CD4-positive, alpha-beta T cell treated with Interleukin-4 for 1 hour (primary cell): ENCODE data around the gene CMSS1.
"Not testable (repeated sequence)": the region's sequence is repeated elsewhere in the genome, so short reads cannot be mapped to it uniquely, and the experiment has no call there.

Source experiments
- DNase-seq, 2 donors: peaks; one replicate each; pipeline ENCODE4 v3.0.0-alpha.2; 2020 to 2022

CMSS1 gene

DNA sequence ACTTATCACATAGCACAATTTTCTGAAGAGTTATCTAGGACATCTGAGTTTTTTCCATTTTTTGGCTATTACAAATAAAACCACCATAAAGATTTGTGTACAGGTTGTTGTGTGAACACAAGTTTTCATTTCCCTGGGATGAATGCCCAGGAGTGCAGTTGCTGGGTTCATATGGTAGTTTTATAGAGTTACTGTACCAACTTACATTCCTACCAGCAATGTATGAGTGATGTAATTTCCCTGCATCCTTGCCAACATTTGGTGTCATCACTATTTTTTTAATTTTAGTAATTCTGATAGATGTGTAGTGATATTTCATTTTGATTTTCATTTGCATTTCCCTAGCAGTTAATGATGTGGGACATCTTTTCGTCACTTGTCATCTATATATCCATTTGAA lies 276.2 kb downstream of the CMSS1 start:
- no peak for DNase-seq

DNA sequence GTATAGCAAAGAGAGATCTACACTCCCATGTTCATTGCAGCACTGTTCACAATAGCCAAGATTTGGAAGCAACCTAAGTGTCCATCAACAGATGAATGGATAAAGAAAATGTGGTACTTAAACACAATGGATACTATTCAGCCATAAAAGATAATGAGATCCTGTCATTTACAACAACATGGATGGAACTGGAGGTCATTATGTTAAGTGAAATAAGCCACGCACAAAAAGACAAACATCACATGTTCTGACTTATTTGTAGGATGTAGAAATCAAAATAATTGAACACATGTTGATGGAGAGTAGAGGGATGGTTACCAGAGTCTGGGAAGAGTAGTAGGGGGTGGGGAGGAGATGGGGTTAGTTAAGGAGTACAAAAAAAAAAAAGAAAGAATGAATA lies 278.6 kb downstream of the CMSS1 start:
- DNase-seq, result not testable (repeated sequence)

DNA sequence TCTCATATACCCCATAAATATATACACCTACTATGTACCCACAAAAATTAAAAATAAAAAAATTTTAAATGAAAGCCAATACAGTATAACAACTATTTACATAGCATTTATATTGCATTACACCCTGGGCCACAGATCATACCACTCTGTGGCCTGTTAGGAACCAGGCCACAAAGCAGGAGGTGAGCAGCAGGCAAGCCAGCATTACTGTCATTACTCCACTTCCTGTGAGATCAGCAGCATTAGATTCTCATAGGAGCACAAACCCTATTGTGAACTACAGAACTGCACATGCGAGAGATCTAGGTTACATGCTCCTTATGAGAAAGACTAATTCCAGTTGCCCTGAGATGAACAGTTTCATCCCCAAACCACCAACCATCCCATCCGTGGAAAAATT lies 279.2 kb downstream of the CMSS1 start:
- no peak for DNase-seq

DNA sequence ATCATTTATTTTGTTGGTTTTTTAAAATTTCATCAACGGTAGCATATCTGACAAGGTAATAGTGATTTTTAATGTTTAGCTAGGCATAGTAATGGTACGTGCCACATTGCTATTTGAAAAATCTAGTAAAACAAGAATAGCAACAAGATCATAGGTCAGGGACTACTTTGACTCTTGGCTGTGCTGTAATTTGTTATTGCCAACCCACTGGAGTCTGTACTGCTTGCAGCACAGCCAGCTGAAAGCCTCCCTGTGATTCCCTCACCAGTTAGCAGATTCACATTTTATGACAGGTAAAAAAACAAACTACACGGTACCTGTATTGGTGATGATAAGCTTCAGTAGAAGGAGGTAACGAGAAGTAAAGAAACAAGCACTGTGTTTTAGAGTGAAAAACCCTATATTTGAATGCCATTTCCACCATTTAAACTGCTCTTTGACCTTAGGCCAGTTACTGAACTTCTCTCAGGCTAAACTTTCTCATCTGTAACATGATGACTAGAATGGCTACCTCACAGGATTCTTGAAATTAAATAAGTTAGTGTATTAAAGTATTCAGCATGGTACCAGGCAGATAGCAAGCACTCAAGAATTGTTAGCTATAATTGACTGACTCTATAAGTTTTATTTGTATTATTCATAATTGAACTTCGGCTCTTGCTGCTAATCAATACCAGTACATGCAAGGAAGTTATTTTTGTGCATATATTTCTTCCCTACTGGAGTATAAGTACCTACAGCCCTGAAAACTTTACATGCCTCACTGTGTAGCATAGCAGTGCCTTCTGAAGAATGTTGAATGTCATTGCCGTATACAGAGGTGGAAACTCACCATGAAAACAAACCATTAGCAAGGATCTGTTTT lies 280.5 kb downstream of the CMSS1 start:
- DNase-seq, result no peak

- no peak for DNase-seq
Observed at GRCh38 chr3:100098784-100099070, 281.1 kb downstream of the CMSS1 start.

DNA sequence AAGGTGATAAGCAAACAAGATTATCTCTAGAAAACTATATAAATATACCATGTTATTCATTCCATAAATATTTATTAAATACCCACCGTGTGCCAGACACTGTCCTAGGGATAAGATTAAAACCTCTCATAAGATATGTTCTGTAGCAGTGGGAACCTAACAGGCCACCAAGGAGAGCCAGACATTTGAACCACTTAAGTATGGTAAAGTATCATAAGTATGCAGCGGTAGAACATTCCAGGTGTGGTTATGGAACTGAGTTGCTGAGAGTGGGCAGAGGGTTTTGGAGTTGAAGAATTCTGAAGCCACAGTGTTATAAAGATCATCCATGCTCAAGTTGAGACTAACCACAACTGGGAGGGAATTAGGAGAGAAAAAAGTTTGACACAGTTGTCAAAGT lies 282.0 kb downstream of the CMSS1 start:
- DNase-seq, result no peak

DNA sequence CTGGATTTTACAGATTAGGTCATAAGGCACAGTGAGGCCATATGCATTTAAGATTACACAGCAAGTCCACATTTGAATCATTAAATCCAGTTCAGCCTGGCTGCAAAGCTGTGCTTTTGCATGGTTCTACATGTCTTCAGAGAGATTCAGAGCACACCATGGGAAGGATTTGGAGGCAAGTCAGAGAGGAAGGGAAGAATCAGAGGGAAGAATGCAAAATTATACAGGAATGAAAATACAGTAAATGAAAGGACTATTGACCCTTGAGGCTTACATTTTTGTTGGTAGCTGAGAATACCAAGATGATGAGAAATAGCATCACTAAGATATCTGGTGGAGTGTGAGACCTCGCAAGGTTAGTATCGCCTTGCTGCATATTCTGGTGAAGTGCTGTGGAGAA lies 282.8 kb downstream of the CMSS1 start:
- no peak for DNase-seq

- no peak for DNase-seq
Observed at GRCh38 chr3:100102757-100103156, 285.1 kb downstream of the CMSS1 start.

DNA sequence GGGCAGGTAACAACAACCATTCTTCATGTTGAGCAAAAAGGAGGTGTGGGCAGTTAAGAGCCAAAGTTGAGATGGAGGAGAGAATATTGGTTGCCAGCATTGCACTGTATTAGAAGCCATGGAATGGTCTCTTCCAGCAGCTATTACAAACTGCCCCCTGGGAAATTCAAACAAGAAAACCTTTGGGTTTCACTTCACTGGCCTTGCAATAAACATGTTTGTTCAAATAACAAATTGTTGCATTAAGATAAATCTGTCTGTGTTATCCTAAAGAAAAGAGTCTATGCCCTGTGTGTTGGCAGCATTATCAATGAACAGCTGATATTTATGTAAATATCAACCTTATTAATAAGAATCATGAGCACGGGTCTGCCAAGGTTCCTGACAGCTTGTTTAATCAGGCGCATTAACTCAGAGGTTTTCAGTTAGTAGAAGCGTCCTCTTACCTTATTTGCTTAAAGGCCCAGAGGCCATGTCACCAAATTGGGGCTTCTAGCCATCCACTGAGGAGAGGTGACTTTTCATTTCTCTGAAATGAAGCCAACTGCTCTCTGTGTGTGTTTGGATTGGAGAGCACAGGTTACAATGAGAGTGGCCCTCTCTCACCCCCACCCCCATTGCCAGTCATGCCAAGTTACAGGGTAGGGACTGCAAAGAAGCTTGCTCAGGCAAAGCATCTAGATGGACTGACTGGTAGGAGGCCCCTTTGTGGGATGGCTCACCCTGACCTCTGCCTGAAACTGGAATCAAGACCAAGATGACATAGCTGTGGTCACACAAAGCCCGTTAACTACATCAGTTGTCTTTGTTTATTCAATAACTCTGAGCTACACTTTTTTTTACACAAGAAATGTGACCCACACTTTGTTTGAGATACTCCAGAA lies 286.1 kb downstream of the CMSS1 start:
- no peak for DNase-seq

DNA sequence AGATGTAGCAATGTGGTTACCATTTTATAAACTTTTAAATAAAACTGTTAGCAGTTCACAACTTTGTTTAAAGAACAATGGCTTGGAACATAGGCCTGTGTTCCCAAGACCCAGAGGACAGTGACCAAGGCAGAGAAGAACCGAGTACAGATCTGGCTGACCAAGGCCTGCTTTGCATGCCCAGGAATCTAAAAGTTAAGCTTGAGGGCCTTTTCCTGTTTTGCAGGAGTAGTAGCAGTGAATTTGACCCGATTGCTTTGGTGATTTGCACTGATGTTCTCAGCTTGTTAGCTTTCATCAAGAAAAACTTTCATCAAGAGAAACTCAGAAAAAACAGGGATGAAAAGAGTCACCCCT lies 286.8 kb downstream of the CMSS1 start:
- DNase-seq, result no peak

DNA sequence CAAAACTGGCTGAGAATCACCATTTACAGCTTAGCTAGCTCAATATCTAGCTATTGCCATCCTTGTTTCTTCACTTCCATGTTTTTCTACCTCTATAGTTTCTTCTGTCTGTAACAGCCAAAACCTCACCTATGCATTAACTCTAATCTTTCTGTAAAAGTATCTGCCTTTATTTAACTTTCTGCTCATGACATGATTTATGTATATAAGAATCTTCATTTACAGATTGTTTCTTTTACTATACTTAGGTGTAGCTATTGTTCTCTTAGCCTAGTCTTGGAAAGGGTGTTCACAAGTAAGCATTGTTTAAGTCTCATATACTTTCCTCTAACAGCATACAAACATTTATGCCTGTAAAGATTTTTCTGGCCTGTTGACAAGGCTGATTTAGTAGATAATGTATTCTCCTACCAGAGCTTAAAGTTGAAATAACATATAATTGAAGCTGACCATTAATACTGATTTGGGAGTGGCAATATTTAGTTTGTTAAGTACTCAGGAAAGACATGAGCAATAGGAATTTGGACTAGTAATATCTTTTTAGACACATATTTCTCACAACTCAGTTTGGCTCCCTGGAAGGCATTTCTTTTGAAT lies 287.3 kb downstream of the CMSS1 start:
- DNase-seq, result no peak

GRCh38 chr3:100105501-100105900 lies 287.8 kb downstream of the CMSS1 start:
- no peak for DNase-seq

- DNase-seq, result no peak
Observed at GRCh38 chr3:100106094-100106493, 288.4 kb downstream of the CMSS1 start.

DNA sequence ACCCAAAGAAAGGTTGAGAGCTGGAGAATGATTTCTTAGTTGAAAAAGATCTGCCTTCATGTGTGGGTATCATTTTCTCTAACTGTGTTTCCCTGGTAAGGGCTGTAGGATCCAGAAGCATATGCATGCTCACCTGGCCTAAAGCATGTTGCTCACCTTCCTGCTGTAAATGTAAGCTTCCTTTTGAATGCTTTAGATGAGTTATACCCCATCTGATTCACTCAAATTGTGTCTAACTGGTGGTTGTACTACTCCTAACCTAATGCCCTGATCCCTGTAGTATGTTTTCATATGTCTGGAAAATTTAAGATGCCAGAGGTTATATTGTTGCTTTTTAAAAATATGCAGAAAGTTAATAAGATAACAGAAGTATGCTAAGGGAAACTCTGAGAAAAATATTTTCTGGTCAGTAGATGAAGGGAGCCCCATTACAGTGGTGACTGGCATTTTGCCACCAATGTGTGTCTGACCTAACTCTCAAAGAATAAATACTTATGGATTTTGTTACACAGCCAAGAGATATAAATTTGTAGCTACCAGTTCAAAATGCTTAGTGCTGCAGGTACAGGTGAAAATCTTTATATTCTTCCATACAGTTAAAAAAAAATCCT lies 289.0 kb downstream of the CMSS1 start:
- no peak for DNase-seq

- DNase-seq, result no peak
Observed at GRCh38 chr3:100107221-100107814, 289.7 kb downstream of the CMSS1 start.

GRCh38 chr3:100108464-100109079 lies 290.9 kb downstream of the CMSS1 start:
- DNase-seq, result no peak

- DNase-seq, result no peak
Observed at GRCh38 chr3:100110162-100110561, 292.5 kb downstream of the CMSS1 start.

GRCh38 chr3:100111728-100112127 lies 294.1 kb downstream of the CMSS1 start:
- no peak for DNase-seq

DNA sequence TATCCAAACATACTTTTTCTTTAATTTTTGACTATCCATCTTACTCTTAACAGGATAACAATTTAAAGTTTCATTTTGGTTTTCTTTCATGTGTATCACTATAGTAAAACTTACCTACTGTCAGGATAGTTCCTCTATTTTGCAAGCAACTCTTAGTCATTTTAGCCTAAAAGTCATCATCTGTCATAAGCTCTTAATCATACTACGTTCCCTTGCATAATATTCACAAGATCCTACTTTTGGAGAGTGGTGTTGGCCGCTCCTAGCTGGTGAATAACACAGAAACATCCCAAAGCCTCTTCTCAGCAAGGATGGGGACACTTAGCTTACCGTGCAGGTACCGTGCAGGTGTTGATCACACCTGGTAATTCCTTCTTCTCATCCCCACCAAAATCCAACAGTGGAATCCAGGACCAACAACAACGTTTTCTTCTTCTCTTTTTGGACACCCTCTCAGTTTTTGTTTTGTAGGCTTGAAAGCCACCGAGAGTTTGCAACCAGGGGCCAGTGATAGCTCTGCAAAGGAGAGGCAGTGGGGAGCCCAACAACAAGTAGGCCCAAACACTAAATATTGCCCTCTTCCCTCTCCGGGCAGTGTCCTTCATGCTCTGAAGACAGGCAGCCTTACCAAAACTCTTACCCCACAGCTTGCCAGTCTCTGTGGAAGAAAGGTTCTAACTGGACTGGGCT lies 296.2 kb downstream of the CMSS1 start:
- no peak for DNase-seq

DNA sequence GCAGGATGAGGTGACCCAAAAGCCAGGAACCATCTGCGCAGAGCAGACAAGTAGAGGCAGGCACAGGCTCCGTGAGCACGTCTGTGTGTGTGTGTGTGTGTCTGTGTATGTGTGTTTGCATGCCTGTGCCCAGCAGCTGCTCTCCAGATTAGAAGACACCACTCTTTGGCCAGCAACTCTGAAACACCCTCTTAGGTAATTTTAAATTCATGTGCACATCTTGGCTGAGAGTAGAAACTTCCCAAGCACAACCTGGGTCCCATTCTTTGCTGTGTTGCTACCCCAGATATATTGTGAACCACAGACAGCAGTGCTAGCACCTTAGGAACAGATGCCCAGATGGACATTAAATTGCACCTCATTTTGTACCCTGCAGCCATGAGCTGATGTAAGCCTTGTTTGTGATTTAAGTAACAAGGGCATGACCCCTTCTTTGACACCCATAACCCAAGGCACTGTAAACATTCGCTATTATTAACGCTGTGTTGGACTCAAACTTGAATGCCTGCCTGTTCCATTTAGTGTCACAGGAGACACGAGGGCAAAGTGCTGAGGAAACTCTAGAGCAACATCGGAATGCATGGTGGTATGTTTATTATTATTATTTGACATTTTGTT lies 296.9 kb downstream of the CMSS1 start, which contains the start of gene FILIP1L:
Gene FILIP1L (minus strand): TSS at position 89 of the 618 bp plus-strand sequence.
- DNase-seq, result no peak

DNA sequence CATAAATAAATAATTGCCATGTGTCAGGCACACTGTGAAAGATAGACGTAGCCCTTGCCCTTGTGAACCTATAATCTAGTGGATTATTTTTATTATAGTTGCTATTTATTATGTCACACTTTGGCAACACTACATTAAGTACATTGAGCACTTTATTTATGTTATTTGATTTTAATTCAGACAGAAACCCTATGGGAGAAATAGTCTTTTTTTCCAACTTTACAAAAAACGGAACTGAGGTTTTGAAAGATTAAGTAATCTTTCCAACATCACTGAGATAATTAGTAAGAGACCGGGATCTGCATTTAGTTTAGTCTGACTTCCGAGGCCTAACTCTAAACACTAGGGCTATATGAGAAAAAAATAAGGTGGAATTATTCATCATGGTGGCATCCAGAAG lies 299.4 kb downstream of the CMSS1 start:
- no peak for DNase-seq
